ENCODE results near the gene ASTN2. TPM values are rescaled to one million over a fixed set of nuclear protein-coding genes. Genes with fewer than 3 reads are reported as not detected.

Gene ASTN2
- total and polyA plus RNA-seq, 2 donors (not counting 3 experiments of a cell fraction or from before 2014, with no cell fraction given), result 1.0 to 1.9 TPM

DNA sequence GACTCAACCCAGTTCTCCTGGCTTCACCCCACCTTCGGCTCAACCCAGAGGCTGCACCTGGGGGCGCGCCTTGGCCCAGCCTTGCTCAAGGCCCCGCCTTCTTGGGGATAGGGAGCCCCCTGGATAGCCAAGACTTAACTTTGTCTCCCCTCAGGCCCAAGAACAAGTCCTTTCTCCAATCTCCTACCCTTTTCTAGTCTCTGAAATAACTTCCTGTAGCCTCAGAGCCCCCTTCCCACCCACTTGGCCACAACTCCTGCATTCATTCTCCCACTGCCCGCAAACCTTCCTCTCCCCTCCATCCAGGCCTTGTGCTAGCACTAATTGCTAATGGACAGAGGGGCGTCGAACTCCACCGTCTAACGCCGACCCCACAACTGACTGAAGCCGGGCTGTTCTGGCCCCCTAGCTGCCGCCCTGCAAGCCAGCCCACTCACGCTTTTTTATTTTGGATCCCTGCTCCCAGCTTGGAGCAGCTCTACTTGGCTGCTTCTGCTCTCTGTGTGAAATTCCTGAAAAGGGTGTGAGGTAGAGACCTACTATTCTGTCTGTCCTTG lies 579 bp upstream of the ASTN2 start:
- Histone ChIP-seq H3K4me2 (ENCODE audit: insufficient read depth, low read length) (no peak overlapping the region), H3K9ac (replicated peaks; ENCODE audit: extremely low read depth, insufficient read depth, low read length) (no peak overlapping the region)

More for the DNA sequence above, 579 bp upstream of the ASTN2 start:
- no peaks in the 10 kb centered on the region for H4K20me1 ChIP-seq (replicated peaks; ENCODE audit: control insufficient read depth, extremely low read depth, insufficient read depth, low read length)
- H3K4me3 ChIP-seq (replicated peaks in 1 of 3; ENCODE audit: insufficient read depth in 1 of 3, low read depth in 1 of 3, low read length in 3 of 3), result peak overlapping the region in 1 of 3 experiments; percentile 18
- no peaks in the 10 kb centered on the region for H3K9me3 ChIP-seq (replicated peaks; ENCODE audit: control insufficient read depth, insufficient read depth, low read length)
- ChIA-PET POLR2A (no interaction called here), CTCF (no interaction called here)
- H3K27me3 ChIP-seq (ENCODE audit: control insufficient read depth in 2 of 2, insufficient read depth in 2 of 2, low read length in 2 of 2), result peaks cover 34 to 36% of the 10 kb centered on the region in 2 experiments
- no peaks in the 10 kb centered on the region for H3K4me1 ChIP-seq (ENCODE audit: control insufficient read depth, extremely low read depth, insufficient read depth, low read length)
- no peaks in the 10 kb centered on the region for H3K79me2 ChIP-seq (ENCODE audit: control insufficient read depth, insufficient read depth, low read length)
- no TSS peak for BruUV-seq (replicated peaks)
- FAIRE-seq (no peak), DNase-seq (ENCODE audit: low read depth, low spot score) (no peak)
- dilution Hi-C loops (cut with MboI; ENCODE audit: extremely low pct_ligation_motif_present, low sequenced_read_pairs) (no loop called here), intact Hi-C loops (cut with micrococcal nuclease) (no loop called here)
- no peak overlapping the region for H3K27ac ChIP-seq (ENCODE audit: insufficient read depth, low read depth, low read length)
- H2AFZ ChIP-seq (ENCODE audit: low read depth, low read length), result no peak overlapping the region
- no peaks in the 10 kb centered on the region for H3K9me1 ChIP-seq (replicated peaks; ENCODE audit: control insufficient read depth, extremely low read depth, insufficient read depth, low read length)
- TF ChIP-seq FOS (IDR thresholded peaks at IDR 0.05; ENCODE audit: borderline replicate concordance, insufficient read depth, low read length) (no peak), MAX (IDR thresholded peaks at IDR 0.05; ENCODE audit: insufficient read depth, insufficient read length) (no peak), CTCF (IDR thresholded peaks at IDR 0.05; ENCODE audit: extremely low read depth in 1 of 2, insufficient read depth in 1 of 2, low read depth in 1 of 2, low read length in 2 of 2) (no peak), GATA2 (IDR thresholded peaks at IDR 0.05; ENCODE audit: insufficient read depth, insufficient read length, low read depth, low read length) (no peak), JUN (IDR thresholded peaks at IDR 0.05; ENCODE audit: borderline replicate concordance, insufficient read depth, insufficient read length, low read depth) (no peak), POLR2A (IDR thresholded peaks at IDR 0.05; ENCODE audit: low read depth, low read length) (no peak), POLR2AphosphoS5 (IDR thresholded peaks at IDR 0.05; ENCODE audit: insufficient read depth, low read depth, low read length) (no peak), EZH2 (IDR thresholded peaks at IDR 0.05; ENCODE audit: borderline replicate concordance, low read depth, low read length, severe bottlenecking) (no peak), MYC (IDR thresholded peaks at IDR 0.05; ENCODE audit: low read depth, low read length) (no peak)
- no peaks in the 10 kb centered on the region for H3K36me3 ChIP-seq (ENCODE audit: control insufficient read depth in 2 of 2, extremely low read depth in 1 of 2, insufficient read depth in 2 of 2, low read length in 2 of 2)

All from endothelial cell of umbilical vein (primary cell).